ENCODE data around the gene PCSK1.

GRCh38 chr5:96388176-96388575, 44.9 kb downstream of the PCSK1 start:
- TF ChIP-seq RFX5 (IDR thresholded peaks at IDR 0.05; ENCODE audit: low read depth, low read length) (no peak), CTCF (conservative IDR thresholded peaks at IDR 0.05; ENCODE audit: low read depth, low read length) (no peak), MXI1 (IDR thresholded peaks at IDR 0.05; ENCODE audit: borderline replicate concordance, low read depth, low read length) (no peak)
